H1 (cell line): ENCODE results near the gene DCDC1.

Experiments
- CHD2 ChIP-seq: IDR thresholded peaks from 2 replicates; pipeline ENCODE4 v1.6.1; 2012; ENCODE audit warnings: low read length, improper control_type of control experiment
- RNF2 ChIP-seq: fragments of 200-900, 300-1000 bp; sonication (generic); IDR thresholded peaks from 2 replicates; pipeline ENCODE4 v1.7.1; 2016; ENCODE audit warnings: borderline replicate concordance, low read depth, mild to moderate bottlenecking, antibody characterized with exemption, low read length; ENCODE audit not compliant: poor library complexity, severe bottlenecking; ENCODE audit errors: missing control alignments
- RXRA ChIP-seq: IDR thresholded peaks from 2 replicates; pipeline ENCODE4 v1.6.1; 2011; ENCODE audit warnings: low read depth, mild to moderate bottlenecking, low read length, moderate library complexity; ENCODE audit not compliant: insufficient read depth
- TF ChIP-seq, protein P1 (sequence below), 3 experiments: IDR thresholded peaks; 1 replicate in 2 of 3; 2 replicates in 1 of 3; pipeline versions ENCODE4 v1.5.1 to v1.6.1; 2011; ENCODE audit warnings: low read length in 3 of 3, mild to moderate bottlenecking in 3 of 3, inconsistent platforms in 2 of 3, low read depth in 1 of 3, moderate library complexity in 1 of 3; ENCODE audit not compliant: insufficient read depth in 1 of 3; ENCODE audit errors: control extremely low read depth in 1 of 3

DNA sequence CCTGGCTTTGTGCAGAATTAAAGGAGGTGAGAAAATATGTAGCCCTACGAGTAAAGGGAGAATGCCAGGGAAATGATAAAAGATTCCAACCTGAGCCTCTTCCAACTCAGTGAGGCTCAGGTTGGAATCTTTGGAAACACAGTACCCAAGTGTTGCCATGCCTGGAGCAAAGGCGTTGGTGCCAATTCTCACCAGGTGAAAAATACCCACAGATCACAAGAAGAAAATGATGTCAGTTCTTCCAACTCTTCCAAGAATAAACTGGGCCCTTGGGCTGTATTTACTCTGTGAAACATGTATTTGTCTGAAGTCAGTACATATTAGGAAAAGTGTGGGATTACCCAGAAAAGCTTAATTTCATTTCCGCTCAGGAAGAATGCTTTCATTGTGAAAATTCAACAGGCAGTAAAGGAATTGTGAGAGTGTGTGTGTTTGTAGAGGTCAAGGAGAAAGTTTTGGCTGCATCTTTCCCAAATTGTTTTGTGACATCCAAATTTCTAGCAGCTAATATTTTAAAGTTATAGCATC lies 548.0 kb downstream of the DCDC1 start:
- TF ChIP-seq, protein P1, sequence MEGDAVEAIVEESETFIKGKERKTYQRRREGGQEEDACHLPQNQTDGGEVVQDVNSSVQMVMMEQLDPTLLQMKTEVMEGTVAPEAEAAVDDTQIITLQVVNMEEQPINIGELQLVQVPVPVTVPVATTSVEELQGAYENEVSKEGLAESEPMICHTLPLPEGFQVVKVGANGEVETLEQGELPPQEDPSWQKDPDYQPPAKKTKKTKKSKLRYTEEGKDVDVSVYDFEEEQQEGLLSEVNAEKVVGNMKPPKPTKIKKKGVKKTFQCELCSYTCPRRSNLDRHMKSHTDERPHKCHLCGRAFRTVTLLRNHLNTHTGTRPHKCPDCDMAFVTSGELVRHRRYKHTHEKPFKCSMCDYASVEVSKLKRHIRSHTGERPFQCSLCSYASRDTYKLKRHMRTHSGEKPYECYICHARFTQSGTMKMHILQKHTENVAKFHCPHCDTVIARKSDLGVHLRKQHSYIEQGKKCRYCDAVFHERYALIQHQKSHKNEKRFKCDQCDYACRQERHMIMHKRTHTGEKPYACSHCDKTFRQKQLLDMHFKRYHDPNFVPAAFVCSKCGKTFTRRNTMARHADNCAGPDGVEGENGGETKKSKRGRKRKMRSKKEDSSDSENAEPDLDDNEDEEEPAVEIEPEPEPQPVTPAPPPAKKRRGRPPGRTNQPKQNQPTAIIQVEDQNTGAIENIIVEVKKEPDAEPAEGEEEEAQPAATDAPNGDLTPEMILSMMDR (IDR thresholded peaks at IDR 0.05; ENCODE audit: control extremely low read depth in 1 of 3, insufficient read depth in 1 of 3, low read depth in 1 of 3, low read length in 3 of 3), result no peak
- TF ChIP-seq RNF2 (no peak), RXRA (no peak), CHD2 (no peak)
